ENCODE data around the gene ZC3H8.
"Not testable (repeated sequence)": the region's sequence is repeated elsewhere in the genome, so short reads cannot be mapped to it uniquely, and the experiment has no call there.

ZC3H8 gene

GRCh38 chr2:112254466-112255240 is at the start of gene ZC3H8:
Gene ZC3H8 (minus strand): TSS chr2:112255042. CDS start chr2:112254981, 61 bp downstream.
- peak; percentile 77 to 88 for DNase-seq

- DNase-seq = no peak
These were observed 49.6 kb upstream of the ZC3H8 start for GRCh38 chr2:112304298-112304941.

- no peak for DNase-seq
These were observed 47.1 kb upstream of the ZC3H8 start for GRCh38 chr2:112301973-112302372.

GRCh38 chr2:112301171-112301584 is 46.3 kb upstream of the ZC3H8 start:
- no peak for DNase-seq

GRCh38 chr2:112296407-112296806 is 41.6 kb upstream of the ZC3H8 start:
- no peak for DNase-seq

GRCh38 chr2:112295407-112296078 is 40.7 kb upstream of the ZC3H8 start:
- no peak for DNase-seq

- DNase-seq = no peak
These were observed 39.0 kb upstream of the ZC3H8 start for GRCh38 chr2:112293636-112294401.

- DNase-seq = no peak
These were observed 35.8 kb upstream of the ZC3H8 start for GRCh38 chr2:112290648-112291047.

GRCh38 chr2:112290088-112290487 is 35.2 kb upstream of the ZC3H8 start:
- DNase-seq = no peak

GRCh38 chr2:112283535-112283934 is 28.7 kb upstream of the ZC3H8 start:
- DNase-seq = not testable (repeated sequence)

- DNase-seq = not testable (repeated sequence)
These were observed 27.2 kb upstream of the ZC3H8 start for GRCh38 chr2:112282066-112282465.

GRCh38 chr2:112277596-112278220 is 22.9 kb upstream of the ZC3H8 start:
- DNase-seq = no peak

GRCh38 chr2:112276954-112277353 is 22.1 kb upstream of the ZC3H8 start:
- DNase-seq = no peak

GRCh38 chr2:112275887-112276773 is 21.3 kb upstream of the ZC3H8 start:
- peak; percentile 48 to 76 for DNase-seq

GRCh38 chr2:112275311-112275886 is 20.6 kb upstream of the ZC3H8 start, which contains the start of gene ZC3H6:
Gene ZC3H6 (plus strand): TSS chr2:112275597. CDS start chr2:112275995, 398 bp downstream.
- peak; percentile 91 to 96 for DNase-seq

- DNase-seq = no peak
These were observed 18.5 kb upstream of the ZC3H8 start for GRCh38 chr2:112273349-112273748.

GRCh38 chr2:112272669-112273068 is 17.8 kb upstream of the ZC3H8 start:
- DNase-seq = no peak

GRCh38 chr2:112268547-112268946 is 13.7 kb upstream of the ZC3H8 start:
- no peak for DNase-seq

GRCh38 chr2:112262876-112263275 is 8.0 kb upstream of the ZC3H8 start:
- no peak for DNase-seq

GRCh38 chr2:112260295-112260625 is 5.4 kb upstream of the ZC3H8 start:
- no peak for DNase-seq

Data from NCI-H524 (cell line).